ENCODE measurements around the gene PURA.

Gene PURA

DNA sequence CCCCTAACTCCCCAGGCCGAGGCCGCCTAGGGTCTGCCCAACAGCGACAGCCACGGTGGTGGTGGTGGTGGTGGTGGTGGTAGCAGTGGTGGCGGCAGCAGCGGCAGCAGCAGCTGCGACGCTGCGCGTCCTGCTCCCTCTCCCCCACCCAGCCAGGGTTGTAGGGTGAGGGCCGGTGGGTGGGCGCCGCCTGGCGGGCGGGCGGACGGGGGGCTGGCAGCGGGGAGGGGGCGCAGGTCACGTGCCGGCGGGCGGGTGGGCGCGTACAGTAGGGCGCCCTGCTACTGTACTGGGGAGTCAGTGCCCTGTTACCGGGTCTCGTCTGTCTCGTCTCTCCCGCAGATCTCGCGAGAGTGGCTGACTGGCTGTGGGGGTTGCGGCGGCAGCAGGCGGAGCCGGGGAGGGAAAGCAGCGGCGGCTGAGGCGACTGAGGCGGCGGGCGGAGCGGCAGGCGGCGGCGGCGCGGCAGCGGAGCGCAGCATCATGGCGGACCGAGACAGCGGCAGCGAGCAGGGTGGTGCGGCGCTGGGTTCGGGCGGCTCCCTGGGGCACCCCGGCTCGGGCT lies at the start of gene PURA:
PURA (plus strand) TSS at position 411 of the 565 bp plus-strand sequence; CDS start at position 484, 73 bp downstream.
- peak; percentile 95 for DNase-seq
- Mint-ChIP-seq H3K9me3 (no peaks in the 10 kb centered on the region), H3K27ac (no peak within 1 kb of the TSS), H3K36me3 (ENCODE audit: low read depth) (no peaks in the 10 kb centered on the region), H3K4me3 (peak within 1 kb of the TSS; percentile 87), H3K4me1 (peaks cover 32% of the 10 kb centered on the region), H3K27me3 (ENCODE audit: low read depth, poor library complexity) (peaks cover 96% of the 10 kb centered on the region)
- TF ChIP-seq, protein P1, sequence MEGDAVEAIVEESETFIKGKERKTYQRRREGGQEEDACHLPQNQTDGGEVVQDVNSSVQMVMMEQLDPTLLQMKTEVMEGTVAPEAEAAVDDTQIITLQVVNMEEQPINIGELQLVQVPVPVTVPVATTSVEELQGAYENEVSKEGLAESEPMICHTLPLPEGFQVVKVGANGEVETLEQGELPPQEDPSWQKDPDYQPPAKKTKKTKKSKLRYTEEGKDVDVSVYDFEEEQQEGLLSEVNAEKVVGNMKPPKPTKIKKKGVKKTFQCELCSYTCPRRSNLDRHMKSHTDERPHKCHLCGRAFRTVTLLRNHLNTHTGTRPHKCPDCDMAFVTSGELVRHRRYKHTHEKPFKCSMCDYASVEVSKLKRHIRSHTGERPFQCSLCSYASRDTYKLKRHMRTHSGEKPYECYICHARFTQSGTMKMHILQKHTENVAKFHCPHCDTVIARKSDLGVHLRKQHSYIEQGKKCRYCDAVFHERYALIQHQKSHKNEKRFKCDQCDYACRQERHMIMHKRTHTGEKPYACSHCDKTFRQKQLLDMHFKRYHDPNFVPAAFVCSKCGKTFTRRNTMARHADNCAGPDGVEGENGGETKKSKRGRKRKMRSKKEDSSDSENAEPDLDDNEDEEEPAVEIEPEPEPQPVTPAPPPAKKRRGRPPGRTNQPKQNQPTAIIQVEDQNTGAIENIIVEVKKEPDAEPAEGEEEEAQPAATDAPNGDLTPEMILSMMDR (IDR thresholded peaks at IDR 0.05): peak; percentile 20

DNA sequence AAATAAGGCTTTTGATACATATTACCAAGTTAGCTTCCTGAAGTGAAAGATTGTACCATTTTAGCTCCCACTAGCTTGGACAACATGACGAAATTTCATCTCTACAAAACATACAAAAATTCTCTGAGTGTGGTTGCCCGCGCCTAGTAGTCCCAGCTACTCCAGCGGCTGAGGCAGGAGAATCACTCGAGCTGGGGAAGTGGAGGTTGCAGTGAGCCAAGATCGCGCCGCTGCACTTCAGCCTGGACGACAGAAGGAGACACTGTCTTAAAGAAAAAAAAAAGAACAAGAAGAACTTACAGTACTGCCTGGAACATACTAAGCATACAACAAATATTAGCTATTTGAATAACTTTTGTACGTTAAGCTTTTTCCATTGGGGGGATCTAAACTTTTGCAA lies 41.1 kb upstream of the PURA start:
- Mint-ChIP-seq H3K9me3 (no peaks in the 10 kb centered on the region), H3K4me3 (no peak overlapping the region), H3K4me1 (no peaks in the 10 kb centered on the region), H3K36me3 (ENCODE audit: low read depth) (no peaks in the 10 kb centered on the region), H3K27ac (no peak overlapping the region), H3K27me3 (ENCODE audit: low read depth, poor library complexity) (peaks cover 88% of the 10 kb centered on the region)
- TF ChIP-seq, protein P1 (IDR thresholded peaks at IDR 0.05): no peak
- DNase-seq: no peak

DNA sequence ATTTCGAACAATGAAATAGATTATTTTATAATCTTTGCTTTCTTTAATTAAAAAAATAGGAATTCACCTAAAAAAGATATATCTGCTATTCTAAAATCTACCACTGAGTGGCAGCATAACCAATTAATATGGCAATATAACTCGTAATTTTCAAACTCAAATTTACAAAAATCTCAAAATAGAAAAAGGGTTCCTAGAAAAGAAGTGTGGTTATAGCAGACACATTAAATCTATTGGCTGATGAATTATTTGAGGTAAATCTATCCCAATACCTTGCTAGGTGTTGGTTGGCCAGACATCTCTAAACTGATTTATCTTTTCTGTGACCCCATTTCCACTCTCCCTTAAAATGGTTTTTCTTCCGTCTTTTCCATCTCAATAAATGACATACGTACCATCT lies 40.6 kb upstream of the PURA start:
- Mint-ChIP-seq H3K4me3 (no peak overlapping the region), H3K27ac (no peak overlapping the region), H3K4me1 (no peaks in the 10 kb centered on the region), H3K27me3 (ENCODE audit: low read depth, poor library complexity) (peaks cover 88% of the 10 kb centered on the region), H3K36me3 (ENCODE audit: low read depth) (no peaks in the 10 kb centered on the region), H3K9me3 (no peaks in the 10 kb centered on the region)
- TF ChIP-seq, protein P1 (IDR thresholded peaks at IDR 0.05): peak; percentile 82
- DNase-seq: no peak

DNA sequence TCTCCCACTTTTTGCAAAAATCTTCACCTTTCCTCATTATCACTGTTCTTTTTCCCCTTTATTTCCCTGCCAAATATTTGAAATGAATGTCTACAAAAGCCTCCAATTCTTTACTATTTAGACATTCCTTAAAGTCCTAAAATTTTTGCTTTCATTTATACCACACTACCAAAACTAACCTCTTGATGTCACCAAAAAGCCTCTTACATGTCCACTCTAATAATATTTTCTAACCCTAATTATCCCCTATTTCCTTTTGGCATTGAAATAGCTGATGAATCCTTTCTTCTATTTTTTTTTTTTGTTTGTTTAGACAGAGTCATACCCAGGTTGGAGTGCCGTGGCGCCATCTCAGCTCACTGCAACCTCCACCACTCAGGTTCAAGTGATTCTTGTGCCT lies 38.5 kb upstream of the PURA start:
- TF ChIP-seq, protein P1 (IDR thresholded peaks at IDR 0.05): no peak
- Mint-ChIP-seq H3K27me3 (ENCODE audit: low read depth, poor library complexity) (peaks cover 78% of the 10 kb centered on the region), H3K27ac (no peak overlapping the region), H3K4me3 (no peak overlapping the region), H3K36me3 (ENCODE audit: low read depth) (no peaks in the 10 kb centered on the region), H3K9me3 (no peaks in the 10 kb centered on the region), H3K4me1 (no peaks in the 10 kb centered on the region)
- no peak for DNase-seq

DNA sequence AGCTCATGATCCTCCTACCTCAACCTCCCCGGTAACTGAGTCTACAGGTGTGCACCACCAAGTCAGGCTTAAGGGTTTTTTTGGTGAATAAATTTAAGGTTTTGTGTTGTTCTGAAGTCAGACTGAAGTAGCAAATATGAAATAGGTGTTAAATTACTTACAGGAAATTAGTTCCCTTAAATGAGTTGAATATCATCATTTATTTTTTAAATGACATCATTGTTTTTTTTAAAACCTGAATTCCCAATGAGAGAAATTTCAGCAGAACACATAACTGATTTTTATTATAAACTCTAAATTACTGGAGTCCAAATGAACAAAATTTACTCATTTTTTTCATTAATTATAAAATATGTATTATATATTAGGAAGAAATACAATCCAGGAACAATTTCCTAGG lies 37.8 kb upstream of the PURA start:
- Mint-ChIP-seq H3K4me3 (no peak overlapping the region), H3K36me3 (ENCODE audit: low read depth) (no peaks in the 10 kb centered on the region), H3K27me3 (ENCODE audit: low read depth, poor library complexity) (peaks cover 77% of the 10 kb centered on the region), H3K27ac (no peak overlapping the region), H3K9me3 (no peaks in the 10 kb centered on the region), H3K4me1 (no peaks in the 10 kb centered on the region)
- TF ChIP-seq, protein P1 (IDR thresholded peaks at IDR 0.05): no peak
- no peak for DNase-seq

DNA sequence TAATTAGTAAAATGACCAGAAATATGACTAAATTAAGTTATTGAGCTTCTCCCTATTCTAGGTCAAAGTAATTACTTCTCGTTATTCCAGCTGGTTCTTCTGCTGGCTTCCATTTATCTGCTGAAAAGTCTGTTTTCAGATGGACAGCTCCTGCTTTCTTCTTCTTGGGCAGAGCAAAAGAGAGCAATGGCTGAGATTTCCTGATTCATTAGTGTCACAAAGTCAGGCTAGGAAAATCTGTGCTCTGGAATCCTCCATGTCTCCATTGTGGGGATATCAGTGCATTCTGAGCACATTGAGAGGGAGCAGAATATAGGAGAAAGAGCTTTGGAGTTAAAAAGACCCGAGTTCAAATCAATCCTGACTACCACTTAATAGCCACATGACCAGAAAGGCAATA lies 37.1 kb upstream of the PURA start:
- Mint-ChIP-seq H3K27me3 (ENCODE audit: low read depth, poor library complexity) (peaks cover 80% of the 10 kb centered on the region), H3K4me3 (no peak overlapping the region), H3K9me3 (no peaks in the 10 kb centered on the region), H3K27ac (no peak overlapping the region), H3K36me3 (ENCODE audit: low read depth) (no peaks in the 10 kb centered on the region), H3K4me1 (no peaks in the 10 kb centered on the region)
- TF ChIP-seq, protein P1 (IDR thresholded peaks at IDR 0.05): no peak
- no peak for DNase-seq
